CD4-positive, alpha-beta T cell treated with Interleukin-15 for 4 hours (primary cell): ENCODE measurements around the gene ME3.
"Not testable (repeated sequence)": the region's sequence is repeated elsewhere in the genome, so short reads cannot be mapped to it uniquely, and the experiment has no call there.

Source experiments
- DNase-seq: peaks from one replicate; pipeline ENCODE4 v3.0.0-alpha.2; 2020; ENCODE audit warnings: low spot score

The ME3 gene

GRCh38 chr11:86558841-86559240 is 113.6 kb downstream of the ME3 start:
- DNase-seq = no peak

DNA sequence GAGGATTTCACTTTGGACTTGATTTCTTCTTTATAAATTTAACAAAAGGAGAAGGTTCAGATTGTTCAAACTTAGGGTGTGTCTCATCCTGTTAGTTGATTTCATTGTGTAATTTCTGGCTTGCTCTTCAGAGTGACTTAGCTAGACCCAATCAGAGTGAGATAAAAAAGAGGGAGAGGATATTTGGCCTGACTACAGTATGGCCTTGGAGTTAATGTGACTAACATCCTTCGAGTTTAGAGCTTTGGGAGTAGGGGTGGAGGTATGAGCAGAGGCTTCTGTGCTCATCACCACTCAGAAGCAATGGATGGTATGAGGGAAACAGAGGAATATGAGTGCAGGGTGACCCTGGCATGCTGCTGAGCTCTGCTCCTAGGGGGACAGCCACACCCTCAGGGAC is 114.2 kb downstream of the ME3 start:
- DNase-seq = no peak

GRCh38 chr11:86555866-86556265 is 116.5 kb downstream of the ME3 start:
- DNase-seq = no peak

- DNase-seq = no peak
These were observed 117.0 kb downstream of the ME3 start for GRCh38 chr11:86555401-86555800.

DNA sequence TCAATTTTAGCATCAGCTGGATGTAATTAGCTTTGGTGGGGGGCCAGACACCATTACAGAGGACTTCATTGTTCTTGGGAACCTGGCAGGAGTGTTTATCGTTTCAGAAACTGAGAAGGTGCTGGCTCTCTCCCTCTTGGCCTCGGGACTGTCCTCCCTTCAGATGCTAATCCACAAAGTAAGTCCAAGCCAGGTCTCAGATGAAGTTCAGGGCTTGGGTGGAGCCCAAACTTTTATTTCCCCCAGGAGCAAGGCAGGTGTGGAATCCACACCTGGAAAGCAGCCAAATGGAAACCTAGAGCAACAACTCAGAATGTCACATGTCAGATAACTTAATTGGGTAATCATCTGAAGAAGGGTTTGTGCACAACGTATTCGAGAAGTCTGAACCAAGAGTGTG is 119.2 kb downstream of the ME3 start:
- DNase-seq = no peak

GRCh38 chr11:86551288-86552092 is 120.9 kb downstream of the ME3 start:
- no peak for DNase-seq

GRCh38 chr11:86550757-86551156 is 121.7 kb downstream of the ME3 start:
- DNase-seq = no peak

GRCh38 chr11:86548271-86548917 is 124.0 kb downstream of the ME3 start:
- DNase-seq = no peak

DNA sequence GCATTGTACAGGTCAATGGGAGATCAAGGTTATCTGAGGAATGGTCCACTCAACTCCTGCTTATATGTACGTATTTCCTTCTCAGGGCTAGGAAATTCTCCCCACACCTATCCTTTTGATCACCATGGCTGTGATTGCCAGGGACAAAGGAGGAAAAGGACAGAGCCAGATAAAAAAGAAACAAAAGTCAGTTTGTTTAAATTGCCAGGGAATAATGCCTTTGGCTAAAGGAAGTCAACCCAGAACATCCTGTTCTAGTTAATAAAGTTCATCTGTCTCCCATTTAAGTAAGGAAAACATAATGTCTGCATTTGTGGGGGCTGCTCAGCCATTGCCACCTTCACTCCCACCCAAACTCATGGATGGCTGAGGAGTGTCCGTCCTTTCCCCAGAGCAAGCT is 124.7 kb downstream of the ME3 start:
- no peak for DNase-seq

- DNase-seq = not testable (repeated sequence)
These were observed 131.1 kb downstream of the ME3 start for GRCh38 chr11:86541299-86541698.

DNA sequence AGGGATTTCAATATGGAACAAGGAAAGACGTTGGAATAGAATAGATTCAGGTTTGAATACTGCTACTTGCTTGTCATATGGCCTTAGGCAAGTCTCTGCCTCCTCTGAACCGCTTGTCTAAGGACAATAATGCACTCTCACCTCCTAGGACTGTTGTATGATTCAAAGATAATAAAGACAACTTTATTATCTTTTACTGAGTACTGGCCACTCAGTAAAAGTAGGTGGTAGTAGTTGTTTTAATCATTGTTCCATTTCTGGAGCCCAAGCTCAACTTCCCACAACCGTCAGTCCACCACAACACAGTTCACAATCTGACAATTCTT is 134.2 kb downstream of the ME3 start:
- DNase-seq = no peak

DNA sequence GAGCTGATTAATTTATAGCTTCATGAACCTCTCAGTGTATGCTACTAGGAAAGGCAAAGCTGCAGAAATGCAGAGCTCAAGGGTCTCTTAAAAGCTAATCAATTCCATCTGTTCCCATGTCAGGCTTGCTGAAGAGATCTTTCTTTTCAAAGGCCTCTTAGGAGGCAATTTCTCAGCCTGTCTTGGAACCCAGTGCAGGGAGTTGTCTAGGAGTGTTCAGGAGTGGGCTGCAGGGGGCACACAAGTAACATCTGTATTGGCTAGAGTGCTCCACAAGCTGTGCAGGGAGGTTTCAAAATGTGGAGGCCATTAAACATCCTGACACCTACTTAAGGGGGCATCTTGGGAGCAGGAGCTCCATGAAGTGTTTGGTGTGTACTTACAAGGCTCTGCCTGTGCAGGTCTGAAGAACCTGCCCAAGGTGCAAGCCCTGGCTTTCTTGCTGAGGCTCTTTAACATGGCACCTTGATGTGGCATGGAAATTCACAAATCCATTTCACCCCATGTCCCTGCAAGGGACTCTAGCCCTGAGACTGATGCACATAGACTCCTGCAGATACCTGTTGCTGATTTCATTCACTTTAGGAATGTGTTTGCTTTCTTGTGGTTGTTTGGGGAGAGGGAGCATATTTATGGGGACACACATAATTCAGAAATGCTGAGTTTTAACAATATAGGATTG is 134.7 kb downstream of the ME3 start:
- DNase-seq = no peak

DNA sequence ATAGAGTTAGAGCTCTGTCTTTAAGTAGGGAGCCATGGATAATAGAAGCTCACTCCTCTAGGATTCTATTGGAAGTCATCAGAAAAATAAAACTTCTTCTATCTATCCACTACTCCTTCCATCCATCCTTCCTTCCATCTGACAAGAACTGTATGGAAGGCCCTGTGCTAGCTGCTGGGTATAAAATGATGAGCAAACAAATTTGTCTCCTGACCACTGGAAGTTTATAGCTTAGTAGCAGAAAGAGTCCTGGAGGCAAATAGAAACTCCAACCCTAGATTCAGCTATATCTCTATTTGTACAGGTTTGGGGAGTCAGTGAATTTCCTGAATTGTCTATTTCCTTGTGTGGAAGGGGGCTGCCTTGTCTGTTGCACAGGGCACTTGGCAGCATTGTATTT is 136.6 kb downstream of the ME3 start:
- DNase-seq = no peak

DNA sequence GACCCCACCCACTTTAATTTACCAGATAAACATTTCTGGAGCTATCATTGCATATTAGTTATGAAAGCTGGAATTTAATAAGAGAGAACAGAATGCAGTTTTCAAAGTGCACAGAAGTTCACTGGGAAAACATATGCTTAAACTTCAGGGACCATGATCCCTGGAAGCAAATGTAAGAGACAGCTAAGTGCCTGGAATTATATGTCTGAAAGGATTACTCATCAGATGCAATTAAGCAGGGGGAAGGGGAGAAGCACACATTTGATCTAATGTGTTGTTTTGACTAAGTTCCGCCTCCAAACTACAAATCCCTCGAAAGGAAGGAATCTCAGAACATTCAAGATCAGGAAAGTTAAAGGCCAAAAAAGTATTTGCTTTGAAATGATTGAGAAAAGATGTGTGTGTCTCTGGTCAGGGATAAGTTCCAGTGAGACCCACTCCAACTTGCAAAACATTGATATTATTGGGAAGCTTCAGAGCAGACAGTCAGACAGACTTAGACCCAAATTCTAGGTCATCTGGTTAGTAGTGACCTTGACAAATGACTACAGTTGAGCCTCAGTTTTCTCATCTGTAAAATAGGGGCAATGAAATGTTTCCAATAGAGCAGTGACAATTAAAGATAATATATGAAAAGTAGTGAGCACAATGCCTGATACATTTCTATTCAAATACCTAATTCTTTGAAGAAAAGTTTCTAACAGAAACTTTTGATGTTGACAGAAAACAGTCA is 147.6 kb downstream of the ME3 start:
- no peak for DNase-seq

DNA sequence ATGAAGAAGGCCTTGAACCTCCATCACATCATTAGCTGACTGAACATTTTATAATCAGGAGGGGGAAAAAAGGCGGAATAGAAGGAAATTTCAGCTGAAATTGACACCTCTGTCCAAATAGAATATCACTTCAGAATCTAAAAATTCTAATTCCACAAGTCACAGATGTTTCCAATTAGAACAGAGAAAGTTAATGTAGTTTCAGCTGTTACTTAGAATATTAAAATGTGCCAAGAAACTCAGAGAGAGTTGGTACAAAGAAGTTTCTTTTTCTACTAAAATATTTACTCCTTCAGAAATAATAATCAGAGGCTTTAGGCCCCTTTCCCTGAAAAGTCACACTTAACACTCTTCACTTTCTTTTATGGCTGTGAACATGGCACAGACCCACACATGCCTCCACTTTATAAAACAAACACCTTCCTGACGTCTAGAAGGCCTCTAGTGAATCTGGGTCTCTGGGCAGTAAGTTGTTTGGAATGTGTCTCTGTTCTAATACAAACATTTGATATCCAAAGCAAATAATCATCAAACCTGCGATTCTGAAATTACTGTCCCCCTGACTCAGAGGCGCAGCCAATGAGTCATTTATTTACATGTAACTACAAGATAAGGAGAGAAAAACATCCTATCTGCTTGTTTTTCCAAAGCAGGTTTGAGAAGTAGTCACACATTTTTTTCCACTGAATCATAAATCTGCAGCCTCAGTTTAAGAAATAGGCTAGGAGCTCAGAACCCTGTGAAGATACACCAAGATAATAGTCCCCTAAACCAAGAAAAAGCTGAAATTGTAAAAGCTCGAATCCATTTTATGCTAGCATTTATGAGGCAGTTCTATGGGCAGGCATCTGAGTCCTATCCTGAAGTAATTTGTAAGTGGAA is 148.4 kb downstream of the ME3 start:
- DNase-seq = no peak

DNA sequence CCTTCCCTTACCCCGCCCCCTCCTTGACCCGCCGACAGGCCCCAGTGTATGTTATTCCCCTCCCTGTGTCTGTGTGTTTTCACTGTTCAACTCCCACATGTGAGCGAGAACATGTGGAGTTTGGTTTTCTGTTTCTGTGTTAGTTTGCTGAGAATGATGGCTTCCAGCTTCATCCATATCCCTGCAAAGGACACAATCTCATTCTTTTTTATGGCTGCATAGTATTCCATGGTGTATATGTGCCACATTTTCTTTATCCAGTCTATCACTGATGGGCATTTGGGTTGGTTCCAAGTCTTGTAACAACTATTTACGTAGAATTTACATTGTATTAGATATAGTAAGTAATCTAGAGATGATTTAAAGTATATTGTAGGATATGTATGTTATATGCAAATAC is 149.9 kb downstream of the ME3 start:
- DNase-seq = not testable (repeated sequence)

DNA sequence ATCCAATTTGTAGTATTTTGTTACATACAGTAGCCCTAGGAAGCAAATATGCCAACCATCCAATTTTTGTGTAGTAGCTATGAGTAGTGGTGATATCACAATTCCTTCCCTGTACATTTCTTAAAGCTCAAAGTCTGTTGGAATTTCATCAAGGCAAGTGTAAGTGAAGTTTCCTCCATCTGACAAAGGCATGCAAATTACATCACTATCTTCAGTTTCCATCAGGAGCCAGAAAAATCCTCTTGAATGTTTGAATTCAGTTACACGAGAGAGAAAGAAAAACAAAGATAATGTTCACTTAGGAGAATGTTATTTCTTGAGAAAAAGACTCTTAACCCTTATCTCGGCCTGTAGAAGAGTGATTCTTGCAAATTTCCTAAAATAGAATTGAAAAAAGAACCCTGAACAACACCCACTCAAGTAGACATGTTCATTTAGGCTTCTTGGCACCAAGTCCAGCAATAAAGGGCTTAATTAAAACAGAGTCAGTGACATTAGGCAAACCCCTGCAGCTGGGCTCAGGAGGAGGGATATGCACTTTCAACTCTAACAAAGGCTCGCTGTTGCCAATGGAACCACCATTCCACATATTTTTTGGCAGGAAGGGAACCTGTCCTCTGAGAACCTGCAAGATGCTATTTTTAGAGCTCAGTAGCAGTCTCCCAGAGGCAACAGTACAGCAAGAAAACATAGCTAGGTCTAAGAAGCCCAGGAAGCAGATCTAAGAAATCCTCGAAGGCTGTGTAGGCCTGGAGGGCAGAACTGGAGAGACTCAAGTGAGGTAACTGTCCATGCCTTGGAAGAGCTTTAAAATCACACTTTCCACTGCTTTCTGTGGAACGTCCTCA is 153.1 kb downstream of the ME3 start:
- no peak for DNase-seq

DNA sequence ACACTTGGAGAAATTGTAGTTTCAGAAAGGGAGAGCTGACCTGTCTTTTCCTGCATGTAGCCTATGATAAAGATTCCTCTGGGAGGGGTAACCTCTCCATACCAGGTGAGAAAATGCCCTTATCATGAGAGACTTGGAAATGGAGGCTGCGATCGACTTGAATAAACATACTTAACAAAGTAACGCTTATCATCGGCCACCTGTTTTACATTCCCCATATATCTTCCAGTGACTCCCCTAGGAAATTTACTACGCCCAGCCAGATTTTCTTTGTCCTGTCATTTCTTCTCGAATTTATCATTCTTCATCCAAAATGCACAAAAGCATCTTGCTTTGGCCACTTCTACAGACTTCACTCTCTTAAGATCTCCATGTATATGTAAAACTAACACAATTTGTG is 154.2 kb downstream of the ME3 start:
- no peak for DNase-seq

DNA sequence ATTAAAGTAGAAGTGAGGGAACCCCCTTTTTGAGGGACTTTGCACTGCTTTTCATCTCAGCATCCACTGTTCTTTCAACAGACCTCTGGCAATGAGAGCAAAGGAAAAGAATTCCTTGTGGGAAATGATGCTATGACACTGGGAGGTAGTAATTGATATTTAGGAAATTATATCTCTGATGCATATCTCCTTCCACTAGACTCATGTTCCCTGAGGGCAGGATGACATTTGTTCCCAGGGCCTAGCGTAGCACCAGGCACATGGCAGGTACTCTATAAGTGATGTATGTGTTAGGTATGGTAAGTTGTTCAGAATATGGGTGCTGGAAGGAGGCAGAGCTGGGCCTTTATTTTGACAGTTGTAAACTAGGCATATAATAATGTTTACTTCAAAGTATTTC is 154.9 kb downstream of the ME3 start:
- no peak for DNase-seq

DNA sequence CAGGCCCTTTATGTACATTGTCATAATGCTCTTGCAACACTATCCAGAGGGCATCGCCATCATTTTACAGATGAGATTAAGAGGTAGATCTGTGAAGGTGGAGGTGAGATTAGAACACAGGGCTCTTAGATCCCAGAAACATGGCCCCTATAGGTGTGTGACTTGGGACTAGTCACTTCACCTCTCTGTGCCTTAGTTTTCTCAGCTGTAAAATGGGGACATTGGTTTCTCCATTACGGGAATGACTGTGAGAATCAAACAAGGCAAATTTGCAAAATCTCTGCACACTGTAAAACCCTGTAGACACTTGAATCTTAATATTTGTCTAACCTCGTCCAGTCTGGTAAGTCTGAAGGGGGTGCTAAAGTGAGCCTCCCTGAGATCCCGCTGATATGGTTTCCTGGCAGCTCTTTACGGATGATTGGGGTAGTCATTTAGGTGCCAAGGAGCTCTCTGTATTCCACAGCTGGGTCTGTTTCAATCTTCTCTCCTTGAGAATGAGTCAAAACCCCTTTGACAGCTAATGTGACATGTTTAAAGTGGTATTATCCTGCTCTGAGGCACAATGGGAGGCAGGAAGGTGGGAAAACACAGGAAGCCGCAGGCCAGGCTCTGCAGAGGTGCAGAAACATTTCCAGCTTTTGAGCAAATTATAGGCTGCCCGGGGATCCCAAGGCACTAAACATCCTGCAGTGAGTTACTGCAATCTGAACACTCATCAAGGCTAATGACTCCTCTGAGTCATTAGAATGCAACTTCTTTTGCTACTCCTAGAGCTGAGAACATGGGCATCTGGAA is 156.9 kb downstream of the ME3 start:
- no peak for DNase-seq
